Measurements from ENCODE around the gene DACH1.

The DACH1 gene

GRCh38 chr13:71488201-71488600, 378.8 kb downstream of the DACH1 start:
- H2BK5ac ChIP-seq (ENCODE audit: low read length): no peak overlapping the region
- H3K4me3 ChIP-seq (ENCODE audit: low read length in 2 of 2): no peak overlapping the region
- no CpG with 5 or more reads among the region's 1 CpG for WGBS, 2 donors (ENCODE audit: extremely low coverage in 2 of 2, insufficient read length in 2 of 2, insufficient replicate concordance in 1 of 2)
- no peak overlapping the region for H3K4me2 ChIP-seq (ENCODE audit: insufficient read depth, low read length, poor library complexity, severe bottlenecking)
- no peaks in the 10 kb centered on the region for H3K4me1 ChIP-seq (ENCODE audit: control insufficient read depth in 2 of 2, insufficient read depth in 1 of 2, low read depth in 1 of 2, low read length in 2 of 2)
- H3K4ac ChIP-seq (ENCODE audit: low read length): no peak overlapping the region
- H3K27ac ChIP-seq (replicated peaks; ENCODE audit: low read length): no peak overlapping the region
- H2BK12ac ChIP-seq (ENCODE audit: low read length): no peak overlapping the region
- no peak overlapping the region for H2AK5ac ChIP-seq (ENCODE audit: low read depth, low read length)
- no peak overlapping the region for H3K14ac ChIP-seq (ENCODE audit: low read length)
- H2BK120ac ChIP-seq (ENCODE audit: low read depth, low read length): no peak overlapping the region
- H3K27me3 ChIP-seq (ENCODE audit: control insufficient read depth in 3 of 3, insufficient read depth in 3 of 3, low read depth in 1 of 3, low read length in 3 of 3): no peaks in the 10 kb centered on the region
- H3K23ac ChIP-seq (ENCODE audit: low read depth, low read length, poor library complexity): no peak overlapping the region
- no peak for DNase-seq (ENCODE audit: low spot score)
- H4K8ac ChIP-seq (ENCODE audit: low read depth, low read length): no peak overlapping the region
- H2BK15ac ChIP-seq (ENCODE audit: low read length): no peak overlapping the region
- H3K9me3 ChIP-seq (replicated peaks in 1 of 2; ENCODE audit: control insufficient read depth in 2 of 2, insufficient read depth in 1 of 2, low read depth in 1 of 2, low read length in 2 of 2): no peaks in the 10 kb centered on the region
- H3K36me3 ChIP-seq (replicated peaks in 1 of 2; ENCODE audit: control insufficient read depth in 2 of 2, insufficient read depth in 2 of 2, low read length in 2 of 2): peaks cover 0 to 2% of the 10 kb centered on the region in 2 donors
- H4K91ac ChIP-seq (ENCODE audit: low read depth, low read length, poor library complexity): no peak overlapping the region
- H3K18ac ChIP-seq (ENCODE audit: low read length): no peak overlapping the region
- H3K79me1 ChIP-seq (ENCODE audit: low read depth, low read length): no peaks in the 10 kb centered on the region
- no peak overlapping the region for H3K9ac ChIP-seq (ENCODE audit: low read depth, low read length, poor library complexity)
- no peak overlapping the region for H2AFZ ChIP-seq (ENCODE audit: low read length)

GRCh38 chr13:71485913-71486312, 381.1 kb downstream of the DACH1 start:
- Histone ChIP-seq H2AFZ (ENCODE audit: low read length) (no peak overlapping the region), H3K9me3 (replicated peaks in 1 of 2; ENCODE audit: control insufficient read depth in 2 of 2, insufficient read depth in 1 of 2, low read depth in 1 of 2, low read length in 2 of 2) (no peaks in the 10 kb centered on the region), H3K27ac (replicated peaks; ENCODE audit: low read length) (no peak overlapping the region), H4K91ac (ENCODE audit: low read depth, low read length, poor library complexity) (no peak overlapping the region), H3K9ac (ENCODE audit: low read depth, low read length, poor library complexity) (no peak overlapping the region), H3K27me3 (ENCODE audit: control insufficient read depth in 3 of 3, insufficient read depth in 3 of 3, low read depth in 1 of 3, low read length in 3 of 3) (no peaks in the 10 kb centered on the region), H3K23ac (ENCODE audit: low read depth, low read length, poor library complexity) (no peak overlapping the region), H3K4me3 (ENCODE audit: low read length in 2 of 2) (no peak overlapping the region), H2BK15ac (ENCODE audit: low read length) (no peak overlapping the region), H2AK5ac (ENCODE audit: low read depth, low read length) (no peak overlapping the region), H4K8ac (ENCODE audit: low read depth, low read length) (no peak overlapping the region), H3K18ac (ENCODE audit: low read length) (no peak overlapping the region), H2BK120ac (ENCODE audit: low read depth, low read length) (no peak overlapping the region), H3K79me1 (ENCODE audit: low read depth, low read length) (no peaks in the 10 kb centered on the region), H3K4me1 (ENCODE audit: control insufficient read depth in 2 of 2, insufficient read depth in 1 of 2, low read depth in 1 of 2, low read length in 2 of 2) (no peaks in the 10 kb centered on the region), H3K36me3 (replicated peaks in 1 of 2; ENCODE audit: control insufficient read depth in 2 of 2, insufficient read depth in 2 of 2, low read length in 2 of 2) (peaks cover 0 to 2% of the 10 kb centered on the region in 2 donors), H2BK12ac (ENCODE audit: low read length) (no peak overlapping the region), H3K14ac (ENCODE audit: low read length) (no peak overlapping the region), H3K4me2 (ENCODE audit: insufficient read depth, low read length, poor library complexity, severe bottlenecking) (no peak overlapping the region), H3K4ac (ENCODE audit: low read length) (no peak overlapping the region), H2BK5ac (ENCODE audit: low read length) (no peak overlapping the region)
- DNase-seq (ENCODE audit: low spot score): no peak
- WGBS, 2 donors (ENCODE audit: extremely low coverage in 2 of 2, insufficient read length in 2 of 2, insufficient replicate concordance in 1 of 2): no CpG with 5 or more reads among the region's 1 CpG

GRCh38 chr13:71483733-71484132, 383.3 kb downstream of the DACH1 start:
- Histone ChIP-seq H3K14ac (ENCODE audit: low read length) (no peak overlapping the region), H2AFZ (ENCODE audit: low read length) (no peak overlapping the region), H3K79me1 (ENCODE audit: low read depth, low read length) (no peaks in the 10 kb centered on the region), H3K4me2 (ENCODE audit: insufficient read depth, low read length, poor library complexity, severe bottlenecking) (no peak overlapping the region), H3K9ac (ENCODE audit: low read depth, low read length, poor library complexity) (no peak overlapping the region), H2BK15ac (ENCODE audit: low read length) (no peak overlapping the region), H3K27ac (replicated peaks; ENCODE audit: low read length) (no peak overlapping the region), H3K4me3 (ENCODE audit: low read length in 2 of 2) (no peak overlapping the region), H3K4ac (ENCODE audit: low read length) (no peak overlapping the region), H2BK12ac (ENCODE audit: low read length) (no peak overlapping the region), H4K8ac (ENCODE audit: low read depth, low read length) (no peak overlapping the region), H3K9me3 (replicated peaks in 1 of 2; ENCODE audit: control insufficient read depth in 2 of 2, insufficient read depth in 1 of 2, low read depth in 1 of 2, low read length in 2 of 2) (peaks cover 0 to 4% of the 10 kb centered on the region in 2 donors), H3K18ac (ENCODE audit: low read length) (no peak overlapping the region), H2BK120ac (ENCODE audit: low read depth, low read length) (no peak overlapping the region), H3K23ac (ENCODE audit: low read depth, low read length, poor library complexity) (no peak overlapping the region), H4K91ac (ENCODE audit: low read depth, low read length, poor library complexity) (no peak overlapping the region), H3K27me3 (ENCODE audit: control insufficient read depth in 3 of 3, insufficient read depth in 3 of 3, low read depth in 1 of 3, low read length in 3 of 3) (no peaks in the 10 kb centered on the region), H3K4me1 (ENCODE audit: control insufficient read depth in 2 of 2, insufficient read depth in 1 of 2, low read depth in 1 of 2, low read length in 2 of 2) (no peaks in the 10 kb centered on the region), H2BK5ac (ENCODE audit: low read length) (no peak overlapping the region), H3K36me3 (replicated peaks in 1 of 2; ENCODE audit: control insufficient read depth in 2 of 2, insufficient read depth in 2 of 2, low read length in 2 of 2) (no peaks in the 10 kb centered on the region), H2AK5ac (ENCODE audit: low read depth, low read length) (no peak overlapping the region)
- no peak for DNase-seq (ENCODE audit: low spot score)

- no CpG with 5 or more reads among the region's 3 CpGs for WGBS, 2 donors (ENCODE audit: extremely low coverage in 2 of 2, insufficient read length in 2 of 2, insufficient replicate concordance in 1 of 2)
- Histone ChIP-seq H2AK5ac (ENCODE audit: low read depth, low read length) (no peak overlapping the region), H3K18ac (ENCODE audit: low read length) (no peak overlapping the region)
Measured at GRCh38 chr13:71481501-71481900, 385.5 kb downstream of the DACH1 start.

More at GRCh38 chr13:71481501-71481900, 385.5 kb downstream of the DACH1 start:
- Histone ChIP-seq H3K9me3 (replicated peaks in 1 of 2; ENCODE audit: control insufficient read depth in 2 of 2, insufficient read depth in 1 of 2, low read depth in 1 of 2, low read length in 2 of 2) (peaks cover 0 to 8% of the 10 kb centered on the region in 2 donors), H2BK5ac (ENCODE audit: low read length) (no peak overlapping the region), H2AFZ (ENCODE audit: low read length) (no peak overlapping the region), H4K8ac (ENCODE audit: low read depth, low read length) (no peak overlapping the region), H2BK12ac (ENCODE audit: low read length) (no peak overlapping the region), H3K36me3 (replicated peaks in 1 of 2; ENCODE audit: control insufficient read depth in 2 of 2, insufficient read depth in 2 of 2, low read length in 2 of 2) (no peaks in the 10 kb centered on the region), H3K4me2 (ENCODE audit: insufficient read depth, low read length, poor library complexity, severe bottlenecking) (no peak overlapping the region), H2BK120ac (ENCODE audit: low read depth, low read length) (no peak overlapping the region), H4K91ac (ENCODE audit: low read depth, low read length, poor library complexity) (no peak overlapping the region), H3K4me1 (ENCODE audit: control insufficient read depth in 2 of 2, insufficient read depth in 1 of 2, low read depth in 1 of 2, low read length in 2 of 2) (no peaks in the 10 kb centered on the region), H3K27me3 (ENCODE audit: control insufficient read depth in 3 of 3, insufficient read depth in 3 of 3, low read depth in 1 of 3, low read length in 3 of 3) (no peaks in the 10 kb centered on the region), H3K79me1 (ENCODE audit: low read depth, low read length) (no peaks in the 10 kb centered on the region), H3K14ac (ENCODE audit: low read length) (no peak overlapping the region), H3K4me3 (ENCODE audit: low read length in 2 of 2) (no peak overlapping the region), H3K9ac (ENCODE audit: low read depth, low read length, poor library complexity) (no peak overlapping the region), H3K23ac (ENCODE audit: low read depth, low read length, poor library complexity) (no peak overlapping the region), H2BK15ac (ENCODE audit: low read length) (no peak overlapping the region), H3K27ac (replicated peaks; ENCODE audit: low read length) (no peak overlapping the region), H3K4ac (ENCODE audit: low read length) (no peak overlapping the region)
- DNase-seq (ENCODE audit: low spot score): no peak
